Adrenal gland (tissue), 12 donors: ENCODE data around the gene SKA3. TPM values are rescaled to one million over a fixed set of nuclear protein-coding genes. Genes with fewer than 3 reads are reported as not detected.
"Not testable (repeated sequence)": the region's sequence is repeated elsewhere in the genome, so short reads cannot be mapped to it uniquely, and the experiment has no call there.

Experiments
- DNase-seq, 7 donors: peaks; one replicate each; pipeline ENCODE4 v3.0.0-alpha.2; 2019 to 2020
- H3K27ac ChIP-seq, 5 donors: fragments of 200-600 bp; sonication (generic) in 4 of 5; 1 replicate in 3 of 5; 2 replicates in 2 of 5; pipeline versions ENCODE4 v1.5.1 to v1.8.0; 2016 to 2020; ENCODE audit warnings: mild to moderate bottlenecking in 1 of 5
- H3K27me3 ChIP-seq: fragments of 200-600 bp; 2 replicates; pipeline ENCODE4 v1.8.0; 2021
- H3K36me3 ChIP-seq, 2 donors: fragments of 200-600 bp; replicated peaks in 1 of 2; 1 replicate in 1 of 2; 2 replicates in 1 of 2; pipeline versions ENCODE4 v1.5.1 to v1.8.0; 2018 to 2022
- H3K4me1 ChIP-seq, 2 donors: fragments of 200-600 bp; replicated peaks in 1 of 2; 1 replicate in 1 of 2; 2 replicates in 1 of 2; pipeline versions ENCODE4 v1.5.1 to v1.8.0; 2018 to 2021
- H3K4me3 ChIP-seq, 4 donors: fragments of 200-600 bp; sonication (generic) in 3 of 4; one replicate each; pipeline ENCODE4 v1.5.1; 2016 to 2018
- H3K9me3 ChIP-seq, 3 donors: fragments of 200-600 bp; sonication (generic) in 1 of 3; replicated peaks in 1 of 3; 1 replicate in 2 of 3; 2 replicates in 1 of 3; pipeline versions ENCODE4 v1.5.1 to v1.8.0; 2016 to 2021
- CTCF ChIP-seq, 6 experiments: fragments of 450-650 bp in 4 of 6; fragments of 200-600 bp in 2 of 6; sonication (generic) in 1 of 6; IDR thresholded peaks; 1 replicate in 5 of 6; 2 replicates in 1 of 6; pipeline versions ENCODE4 v1.5.1 to v1.8.0; 2016 to 2021; ENCODE audit warnings: antibody characterized with exemption in 6 of 6, mild to moderate bottlenecking in 2 of 6, moderate library complexity in 1 of 6
- POLR2A ChIP-seq, 2 donors: fragments of 450-650 bp; IDR thresholded peaks; one replicate each; pipeline ENCODE4 v1.6.1; 2017; ENCODE audit warnings: antibody characterized with exemption in 2 of 2, mild to moderate bottlenecking in 2 of 2, moderate library complexity in 1 of 2
- WGBS, 4 donors: extraction: QIAGEN DNeasy Blood & Tissue Kit in 2 of 4; methylation state at CpG; one replicate each; pipeline versions ENCODE4 v1.1.5 to v1.1.7; 2013 to 2017; 5-methylcytosine and 5-hydroxymethylcytosine counted together
- intact Hi-C, 2 donors: fragments of 100-400 bp; cut with DNase I; formaldehyde crosslinking; loops; one replicate each; pipeline versions ENCODE4 v1.14.1 to v1.15.0; 2022 to 2023
- polyA plus RNA-seq, 3 donors: library from polyadenylated mRNA; stranded (reverse); fragments of 200-250 nt in 2 of 3; fragments of 350-450 nt in 1 of 3; fragmentation: Illumina TruSeq in 1 of 3; extraction: RNeasy Lipid Tissue Mini Kit (QIAGEN cat#74804) in 1 of 3; gene quantifications; one replicate each; pipeline ENCODE4 v1.2.3, GENCODE V29; 2013 to 2014
- total RNA-seq, 9 donors: library from RNA; depleted of rRNA in 4 of 9; stranded (reverse); fragments of >200 nt in 4 of 9; fragments of 120-200 nt in 1 of 9; fragmentation: NEBNext Ultra II Directional in 1 of 9; extraction: Animal tissue kit (Norgen Biotek cat#: 25700) in 1 of 9; gene quantifications; one replicate each; pipeline versions ENCODE4 v1.1.0 to v1.2.4, GENCODE V29; 2013 to 2023
- donor health status: healthy with polysubstance abuse.
- donor health status: Bipolar disorder and iron deficiency.
- donor health status: DM: yes; HTN: yes; CAD: no.
- donor health status: DM: no; HTN: no; CAD: no.
- donor health status: DM: no; HTN: no; CAD: no.
- donor health status: DM: yes; HTN: yes; CAD: no.

SKA3 gene
- total and polyA plus RNA-seq, 12 donors = 0.16 to 4.7 (median 0.90) TPM; not detected in 1

DNA sequence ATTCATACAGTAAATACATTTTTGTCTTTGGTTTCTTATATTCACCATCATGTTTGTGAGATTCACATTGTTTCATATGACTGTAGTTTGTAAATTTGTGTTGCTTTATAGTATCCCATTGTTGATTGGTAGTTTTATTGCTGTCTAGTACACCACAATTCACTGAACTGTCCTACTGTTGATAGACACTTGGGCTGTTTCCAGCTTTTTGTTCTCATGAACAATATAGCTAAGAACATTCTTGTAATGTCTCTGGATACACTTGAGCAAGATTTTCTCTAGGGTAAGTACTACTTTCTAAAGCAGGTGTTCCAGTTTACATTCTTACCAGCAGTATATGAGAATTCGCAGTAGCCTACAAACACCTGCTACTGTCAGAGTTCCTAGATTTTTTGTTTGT is 37.8 kb downstream of the SKA3 start:
- no peak overlapping the region for H3K27ac ChIP-seq
- 73 to 97% (median 92%) methylated on average over 1 of the region's 1 CpG for WGBS, 4 donors
- no peaks in the 10 kb centered on the region for H3K9me3 ChIP-seq
- intact Hi-C loops = loop anchor here in 1 of 2 donors (10.0 kb wide), 1 partner anchor 194 kb away; no protein-coding TSS in a partner anchor
- DNase-seq = no peak
- H3K4me1 ChIP-seq = peaks cover 13 to 31% of the 10 kb centered on the region in 2 donors
- H3K27me3 ChIP-seq = peaks cover 7% of the 10 kb centered on the region
- H3K36me3 ChIP-seq = no peaks in the 10 kb centered on the region
- no peak overlapping the region for H3K4me3 ChIP-seq
- no peak for TF ChIP-seq CTCF (IDR thresholded peaks at IDR 0.05)
- TF ChIP-seq POLR2A (IDR thresholded peaks at IDR 0.05) = no peak

- Histone ChIP-seq H3K4me3 (no peak overlapping the region), H3K36me3 (no peaks in the 10 kb centered on the region), H3K27ac (no peak overlapping the region), H3K27me3 (peaks cover 7% of the 10 kb centered on the region), H3K9me3 (no peaks in the 10 kb centered on the region), H3K4me1 (peaks cover 13 to 22% of the 10 kb centered on the region in 2 donors)
- intact Hi-C loops = loop anchor here in 1 of 2 donors (10.0 kb wide), 1 partner anchor 193 kb away; no protein-coding TSS in a partner anchor
- 55 to 64% (median 60%) methylated on average over 4 to 5 of the region's 5 CpGs for WGBS, 4 donors
- TF ChIP-seq CTCF (IDR thresholded peaks at IDR 0.05) (no peak), POLR2A (IDR thresholded peaks at IDR 0.05) (no peak)
- peak in 2 of 7 donors; percentile 24 to 32 for DNase-seq
Measured at GRCh38 chr13:21137696-21138095, 38.7 kb downstream of the SKA3 start.

- not testable (repeated sequence) for H3K27ac ChIP-seq, H3K9me3 ChIP-seq, H3K4me1 ChIP-seq, H3K27me3 ChIP-seq, H3K4me3 ChIP-seq, H3K36me3 ChIP-seq, DNase-seq
- 65 to 72% (median 71%) methylated on average over 6 of the region's 6 CpGs for WGBS, 4 donors
- intact Hi-C loops = loop anchor here in 1 of 2 donors (10.0 kb wide), 1 partner anchor 191 kb away; no protein-coding TSS in a partner anchor
Measured at GRCh38 chr13:21135833-21136232, 40.5 kb downstream of the SKA3 start.

DNA sequence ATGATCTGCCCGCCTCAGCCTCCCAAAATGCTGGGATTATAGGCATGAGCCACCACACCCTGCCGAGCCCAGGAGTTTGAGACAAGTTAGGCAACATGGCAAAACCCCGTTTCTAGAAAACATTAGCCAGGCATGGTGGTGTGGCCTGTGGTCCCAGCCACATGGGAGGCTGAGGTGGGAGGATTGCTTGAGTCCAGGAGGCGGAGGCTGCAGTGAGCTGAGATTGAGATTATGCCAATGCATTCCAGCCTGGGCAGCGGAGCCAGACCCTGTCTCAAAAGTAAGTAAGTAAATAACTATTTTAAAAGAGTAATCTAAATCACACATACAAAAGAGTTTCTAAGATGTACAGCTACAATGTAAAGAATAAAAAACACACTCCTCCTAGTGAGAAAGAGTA is 41.9 kb downstream of the SKA3 start:
- intact Hi-C loops = loop anchor here (5.0 to 10.0 kb wide), 2 partner anchors 190 to 192 kb away; no protein-coding TSS in a partner anchor
- Histone ChIP-seq H3K36me3 (no peaks in the 10 kb centered on the region), H3K4me3 (no peak overlapping the region), H3K4me1 (peaks cover 0 to 2% of the 10 kb centered on the region in 2 donors), H3K9me3 (no peaks in the 10 kb centered on the region), H3K27me3 (peaks cover 7% of the 10 kb centered on the region), H3K27ac (no peak overlapping the region)
- TF ChIP-seq CTCF (IDR thresholded peaks at IDR 0.05) = no peak
- TF ChIP-seq POLR2A (IDR thresholded peaks at IDR 0.05) = no peak
- DNase-seq = no peak
- 57 to 87% (median 69%) methylated on average over 5 of the region's 5 CpGs for WGBS, 4 donors

DNA sequence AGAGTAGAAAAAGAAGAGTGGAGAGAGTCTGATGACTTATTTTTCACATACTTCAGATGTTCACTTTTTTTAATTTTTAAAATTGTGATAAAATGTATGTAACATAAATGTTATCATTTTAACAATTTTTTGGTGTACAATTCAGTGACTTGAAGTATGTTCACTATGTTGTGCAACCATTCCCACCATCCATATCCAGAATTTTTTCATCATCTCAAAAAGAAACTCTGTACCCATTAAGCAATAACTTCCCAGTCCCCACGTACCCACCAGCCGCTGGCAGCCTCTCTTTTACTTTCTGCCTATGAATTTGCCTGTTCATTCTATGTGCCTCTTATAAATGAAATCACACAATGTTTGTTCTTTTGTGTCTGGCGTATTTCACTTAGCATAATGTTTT is 43.3 kb downstream of the SKA3 start:
- H3K4me1 ChIP-seq = no peaks in the 10 kb centered on the region
- H3K36me3 ChIP-seq = no peaks in the 10 kb centered on the region
- peaks cover 7% of the 10 kb centered on the region for H3K27me3 ChIP-seq
- no peaks in the 10 kb centered on the region for H3K9me3 ChIP-seq
- no peak for TF ChIP-seq CTCF (IDR thresholded peaks at IDR 0.05)
- no peak for TF ChIP-seq POLR2A (IDR thresholded peaks at IDR 0.05)
- no peak overlapping the region for H3K4me3 ChIP-seq
- 58 to 68% (median 65%) methylated on average over 3 of the region's 3 CpGs for WGBS, 4 donors
- intact Hi-C loops = loop anchor here (5.0 to 10.0 kb wide), 2 partner anchors 188 to 191 kb away; no protein-coding TSS in a partner anchor
- no peak overlapping the region for H3K27ac ChIP-seq
- no peak for DNase-seq
